Left ventricle myocardium inferior (tissue), 1 donor: ENCODE measurements around the gene FAM3D. TPM values are rescaled to one million over a fixed set of nuclear protein-coding genes. Genes with fewer than 3 reads are reported as not detected.
"Not testable (repeated sequence)": the region's sequence is repeated elsewhere in the genome, so short reads cannot be mapped to it uniquely, and the experiment has no call there.

Experiments
- DNase-seq: peaks from one replicate; pipeline ENCODE4 v3.0.0-alpha.2; 2020
- H3K27ac ChIP-seq: fragments of 200-600 bp; replicated peaks from 2 replicates; pipeline ENCODE4 v1.8.0; 2021
- H3K27me3 ChIP-seq: fragments of 200-600 bp; 2 replicates; pipeline ENCODE4 v1.8.0; 2021; ENCODE audit warnings: low read depth
- H3K36me3 ChIP-seq: fragments of 200-600 bp; 2 replicates; pipeline ENCODE4 v1.8.0; 2021
- H3K4me1 ChIP-seq: fragments of 200-600 bp; 2 replicates; pipeline ENCODE4 v1.8.0; 2021
- H3K4me3 ChIP-seq: fragments of 200-600 bp; 2 replicates; pipeline ENCODE4 v1.8.0; 2021; ENCODE audit warnings: mild to moderate bottlenecking, moderate library complexity
- H3K9me3 ChIP-seq: fragments of 200-600 bp; replicated peaks from 2 replicates; pipeline ENCODE4 v1.8.0; 2021
- CTCF ChIP-seq: fragments of 200-600 bp; IDR thresholded peaks from 2 replicates; pipeline ENCODE4 v1.8.0; 2021; ENCODE audit warnings: antibody characterized with exemption, mild to moderate bottlenecking, borderline replicate concordance
- intact Hi-C: fragments of 100-400 bp; cut with micrococcal nuclease; formaldehyde crosslinking; loops from one replicate; pipeline ENCODE4 v1.11.0; 2022
- total RNA-seq: library from RNA; stranded (reverse); fragmentation: NEBNext Ultra II Directional; extraction: Animal tissue kit (Norgen Biotek cat#: 25700); gene quantifications from one replicate; pipeline ENCODE4 v1.2.1, GENCODE V29; 2021
- donor health status: DM: no; HTN: yes; CAD: no; lungs with severe emphysema.

FAM3D gene
- total RNA-seq, 1 donor from 2014 or later = 0.16 TPM

- no peaks in the 10 kb centered on the region for H3K27me3 ChIP-seq
- no peak for TF ChIP-seq CTCF
- no peak overlapping the region for H3K4me3 ChIP-seq
- H3K36me3 ChIP-seq = no peaks in the 10 kb centered on the region
- no peak overlapping the region for H3K27ac ChIP-seq
- H3K4me1 ChIP-seq = no peaks in the 10 kb centered on the region
- intact Hi-C loops = no loop called here
- DNase-seq = no peak
- peaks cover 18% of the 10 kb centered on the region for H3K9me3 ChIP-seq
These were observed 29.5 kb upstream of the FAM3D start for GRCh38 chr3:58696093-58696492.

GRCh38 chr3:58695284-58695683 lies 28.7 kb upstream of the FAM3D start:
- DNase-seq, H3K27me3 ChIP-seq, H3K4me3 ChIP-seq, H3K36me3 ChIP-seq, intact Hi-C loops, H3K27ac ChIP-seq, H3K4me1 ChIP-seq: not testable (repeated sequence)
- H3K9me3 ChIP-seq = peaks cover 26% of the 10 kb centered on the region

GRCh38 chr3:58693940-58694850 lies 27.6 kb upstream of the FAM3D start:
- Histone ChIP-seq H3K4me3 (no peak overlapping the region), H3K4me1 (no peaks in the 10 kb centered on the region), H3K36me3 (no peaks in the 10 kb centered on the region), H3K27me3 (peaks cover 2% of the 10 kb centered on the region), H3K27ac (no peak overlapping the region), H3K9me3 (peaks cover 32% of the 10 kb centered on the region)
- TF ChIP-seq CTCF = no peak
- intact Hi-C loops = no loop called here
- DNase-seq = no peak

GRCh38 chr3:58692484-58692883 lies 25.9 kb upstream of the FAM3D start:
- Histone ChIP-seq H3K27me3 (peaks cover 17% of the 10 kb centered on the region), H3K36me3 (no peaks in the 10 kb centered on the region), H3K4me1 (no peaks in the 10 kb centered on the region), H3K9me3 (peaks cover 32% of the 10 kb centered on the region), H3K4me3 (no peak overlapping the region), H3K27ac (no peak overlapping the region)
- intact Hi-C loops = no loop called here
- no peak for TF ChIP-seq CTCF
- no peak for DNase-seq

- no peak overlapping the region for H3K27ac ChIP-seq
- no peak for TF ChIP-seq CTCF
- peaks cover 32% of the 10 kb centered on the region for H3K9me3 ChIP-seq
- no peak for DNase-seq
- intact Hi-C loops = no loop called here
- H3K27me3 ChIP-seq = peaks cover 22% of the 10 kb centered on the region
- no peaks in the 10 kb centered on the region for H3K36me3 ChIP-seq
- H3K4me3 ChIP-seq = no peak overlapping the region
- H3K4me1 ChIP-seq = no peaks in the 10 kb centered on the region
These were observed 25.4 kb upstream of the FAM3D start for GRCh38 chr3:58691997-58692396.

- Histone ChIP-seq H3K9me3 (peaks cover 32% of the 10 kb centered on the region), H3K4me1 (no peaks in the 10 kb centered on the region), H3K27me3 (peaks cover 33% of the 10 kb centered on the region), H3K4me3 (no peak overlapping the region), H3K27ac (no peak overlapping the region), H3K36me3 (no peaks in the 10 kb centered on the region)
- no peak for TF ChIP-seq CTCF
- intact Hi-C loops = no loop called here
- DNase-seq = no peak
These were observed 23.9 kb upstream of the FAM3D start for GRCh38 chr3:58690490-58690889.
